PC-3 (cell line): ENCODE data around the gene BCL2L13. TPM values are rescaled to one million over a fixed set of nuclear protein-coding genes. Genes with fewer than 3 reads are reported as not detected.
A peak's percentile ranks its signal among the peaks of the same experiment; 100 is the strongest.
"Not testable (repeated sequence)": the region's sequence is repeated elsewhere in the genome, so short reads cannot be mapped to it uniquely, and the experiment has no call there.

Experiments used
- ATAC-seq: fragments of 200-7000 bp; cut with Tn5 transposase; 2 replicates; pipeline ENCODE4 v1.9.1; 2020; ENCODE audit warnings: mild to moderate bottlenecking, moderate library complexity
- BruUV-seq: library from RNA; stranded (reverse); fragments of 400-500 nt; replicated peaks from 2 replicates; lab custom pipeline; 2021; lab: Mats Ljungman, UMichigan
- CTCF ChIA-PET: fragments of 300-600 bp; sonication (Branson Sonifier 250); formaldehyde crosslinking; loops from one replicate; lab custom pipeline; 2022; ENCODE audit warnings: antibody characterized with exemption; lab: Charles Lee
- POLR2A ChIA-PET: fragments of 300-600 bp; sonication (Branson Sonifier 250); formaldehyde crosslinking; loops from one replicate; lab custom pipeline; 2022; ENCODE audit warnings: antibody characterized with exemption; ENCODE audit not compliant: unreplicated experiment; lab: Charles Lee
- DNase-seq: peaks from one replicate; pipeline ENCODE4 v3.0.0-alpha.2; 2015
- H2AFZ ChIP-seq: fragments of 300-600 bp; sonication (generic); 2 replicates; pipeline ENCODE4 v1.6.0; 2016; ENCODE audit warnings: antibody characterized with exemption, low read length
- H3F3A ChIP-seq: fragments of 300-600 bp; sonication (generic); one replicate; pipeline ENCODE4 v1.6.0; 2017; ENCODE audit warnings: antibody characterized with exemption, low read length, control low read depth, mild to moderate bottlenecking; ENCODE audit not compliant: unreplicated experiment
- H3K27ac ChIP-seq: fragments of 300-600 bp; sonication (generic); 2 replicates; pipeline ENCODE4 v1.5.1; 2016; ENCODE audit warnings: mild to moderate bottlenecking, low read length
- H3K27me3 ChIP-seq: fragments of 300-600 bp; sonication (generic); 2 replicates; pipeline ENCODE4 v1.6.1; 2016; ENCODE audit warnings: low read length, mixed read lengths
- H3K36me3 ChIP-seq: fragments of 300-600 bp; sonication (generic); 2 replicates; pipeline ENCODE4 v1.6.1; 2016; ENCODE audit warnings: low read depth, mixed run types, low read length, mixed read lengths
- H3K4me1 ChIP-seq: fragments of 300-600 bp; sonication (generic); 2 replicates; pipeline ENCODE4 v1.5.1; 2016; ENCODE audit warnings: low read length; ENCODE audit not compliant: insufficient read depth
- H3K4me2 ChIP-seq: fragments of 300-600 bp; sonication (generic); 2 replicates; pipeline ENCODE4 v1.6.0; 2016; ENCODE audit warnings: low read length
- H3K4me3 ChIP-seq: fragments of 300-600 bp; sonication (generic); 2 replicates; pipeline ENCODE4 v1.5.1; 2016; ENCODE audit warnings: mild to moderate bottlenecking, low read length, mixed read lengths
- H3K79me2 ChIP-seq: fragments of 300-600 bp; sonication (generic); 2 replicates; pipeline ENCODE4 v1.6.1; 2017; ENCODE audit warnings: low read length, mixed read lengths
- H3K9ac ChIP-seq: fragments of 300-600 bp; sonication (generic); 2 replicates; pipeline ENCODE4 v1.6.0; 2016; ENCODE audit warnings: mild to moderate bottlenecking, low read length
- H3K9me2 ChIP-seq: fragments of 300-600 bp; sonication (generic); replicated peaks from 2 replicates; pipeline ENCODE4 v1.6.1; 2016; ENCODE audit warnings: mixed run types, low read length, mixed read lengths
- H3K9me3 ChIP-seq: fragments of 300-600 bp; sonication (generic); 2 replicates; pipeline ENCODE4 v1.6.1; 2016; ENCODE audit warnings: low read length, mixed read lengths
- H4K20me1 ChIP-seq: fragments of 300-600 bp; sonication (generic); 2 replicates; pipeline ENCODE4 v1.6.1; 2016; ENCODE audit warnings: low read length, mixed read lengths
- EZH2 ChIP-seq: fragments of 300-600 bp; sonication (generic); IDR thresholded peaks from one replicate; pipeline ENCODE4 v1.6.1; 2017; ENCODE audit warnings: antibody characterized with exemption, mild to moderate bottlenecking, low read length; ENCODE audit not compliant: unreplicated experiment
- EZH2phosphoT487 ChIP-seq: fragments of 300-600 bp; sonication (generic); IDR thresholded peaks from 2 replicates; pipeline ENCODE4 v1.6.1; 2018; ENCODE audit warnings: mild to moderate bottlenecking, antibody characterized with exemption, low read length, borderline replicate concordance
- intact Hi-C: fragments of 100-400 bp; cut with micrococcal nuclease; formaldehyde crosslinking; loops from 2 replicates; pipeline ENCODE4 v1.9.0; 2023
- total RNA-seq: library from RNA; depleted of rRNA; stranded (reverse); fragments of >200 nt; gene quantifications from 2 replicates; pipeline ENCODE4 v1.2.3, GENCODE V29; 2014
- TF ChIP-seq, protein P1 (sequence below): fragments of 300-600 bp; sonication (generic); conservative IDR thresholded peaks from 2 replicates; pipeline ENCODE4 v1.5.1; 2017; ENCODE audit warnings: antibody characterized with exemption, low read depth, mild to moderate bottlenecking, low read length

The BCL2L13 gene
- total RNA-seq, 1 experiment from 2014 or later = 31.3 TPM

DNA sequence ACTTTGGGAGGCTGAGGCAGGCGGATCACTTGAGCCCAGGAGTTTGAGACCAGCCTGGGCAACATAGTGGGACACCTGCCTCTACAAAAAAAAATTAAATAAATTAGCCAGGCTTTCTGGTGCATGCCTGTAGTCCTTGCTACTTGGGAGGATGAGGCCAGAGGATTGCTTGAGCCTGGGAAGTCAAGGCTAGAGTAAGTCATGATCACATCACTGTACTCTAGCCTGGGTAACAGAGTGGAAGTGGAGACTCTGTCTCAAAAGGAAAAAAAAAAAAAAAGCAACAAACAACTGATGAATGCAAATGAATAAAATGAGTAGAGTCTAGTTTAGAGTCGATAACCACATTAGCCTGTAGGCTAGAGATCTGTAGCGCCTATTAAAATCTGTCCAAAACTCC lies 3.9 kb upstream of the BCL2L13 start:
- ChIA-PET POLR2A (no interaction called here), CTCF (no interaction called here)
- peaks cover 11% of the 10 kb centered on the region for H3K79me2 ChIP-seq
- H3K9me3 ChIP-seq = no peaks in the 10 kb centered on the region
- peaks cover 35% of the 10 kb centered on the region for H3K4me1 ChIP-seq
- peaks cover 4% of the 10 kb centered on the region for H3F3A ChIP-seq
- no peak overlapping the region for H3K4me3 ChIP-seq
- H2AFZ ChIP-seq = no peak overlapping the region
- no peaks in the 10 kb centered on the region for H4K20me1 ChIP-seq
- ATAC-seq = no peak
- no TSS peak for BruUV-seq
- no peaks in the 10 kb centered on the region for H3K9me2 ChIP-seq
- no peak overlapping the region for H3K9ac ChIP-seq
- 0 out of 2 replicates have a peak overlapping the region, but pooled peaks have one; percentile 99 for H3K27ac ChIP-seq
- intact Hi-C loops = no loop called here
- DNase-seq = no peak
- no peaks in the 10 kb centered on the region for H3K27me3 ChIP-seq
- H3K36me3 ChIP-seq = no peaks in the 10 kb centered on the region
- TF ChIP-seq EZH2 = no peak
- no peak for TF ChIP-seq EZH2phosphoT487
- TF ChIP-seq, protein P1, sequence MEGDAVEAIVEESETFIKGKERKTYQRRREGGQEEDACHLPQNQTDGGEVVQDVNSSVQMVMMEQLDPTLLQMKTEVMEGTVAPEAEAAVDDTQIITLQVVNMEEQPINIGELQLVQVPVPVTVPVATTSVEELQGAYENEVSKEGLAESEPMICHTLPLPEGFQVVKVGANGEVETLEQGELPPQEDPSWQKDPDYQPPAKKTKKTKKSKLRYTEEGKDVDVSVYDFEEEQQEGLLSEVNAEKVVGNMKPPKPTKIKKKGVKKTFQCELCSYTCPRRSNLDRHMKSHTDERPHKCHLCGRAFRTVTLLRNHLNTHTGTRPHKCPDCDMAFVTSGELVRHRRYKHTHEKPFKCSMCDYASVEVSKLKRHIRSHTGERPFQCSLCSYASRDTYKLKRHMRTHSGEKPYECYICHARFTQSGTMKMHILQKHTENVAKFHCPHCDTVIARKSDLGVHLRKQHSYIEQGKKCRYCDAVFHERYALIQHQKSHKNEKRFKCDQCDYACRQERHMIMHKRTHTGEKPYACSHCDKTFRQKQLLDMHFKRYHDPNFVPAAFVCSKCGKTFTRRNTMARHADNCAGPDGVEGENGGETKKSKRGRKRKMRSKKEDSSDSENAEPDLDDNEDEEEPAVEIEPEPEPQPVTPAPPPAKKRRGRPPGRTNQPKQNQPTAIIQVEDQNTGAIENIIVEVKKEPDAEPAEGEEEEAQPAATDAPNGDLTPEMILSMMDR = no peak
- H3K4me2 ChIP-seq = no peak overlapping the region

DNA sequence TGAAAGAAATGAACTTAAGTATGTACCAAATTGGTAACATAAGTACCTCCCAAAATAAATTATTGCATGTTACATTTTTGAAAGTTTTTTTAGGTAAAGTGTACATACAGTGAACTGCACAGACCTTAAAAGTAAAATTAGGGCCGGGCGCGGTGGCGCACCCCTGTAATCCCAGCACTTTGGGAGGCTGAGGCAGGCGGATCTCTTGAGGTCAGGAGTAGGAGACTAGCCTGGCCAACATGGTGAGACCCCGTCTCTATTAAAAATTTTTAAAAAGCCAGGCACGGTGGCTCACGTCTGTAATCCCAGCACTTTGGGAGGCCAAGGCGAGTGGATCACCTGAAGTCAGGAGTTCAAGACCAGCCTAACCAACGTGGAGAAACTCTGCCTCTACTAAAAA lies 1.7 kb upstream of the BCL2L13 start:
- DNase-seq, H4K20me1 ChIP-seq, H3K4me3 ChIP-seq, H3F3A ChIP-seq, POLR2A ChIA-PET, H3K27me3 ChIP-seq, H3K27ac ChIP-seq, H3K4me2 ChIP-seq, ATAC-seq, H3K9me3 ChIP-seq, intact Hi-C loops, H2AFZ ChIP-seq, H3K9me2 ChIP-seq, CTCF ChIA-PET, BruUV-seq, H3K36me3 ChIP-seq, H3K9ac ChIP-seq: not testable (repeated sequence)
- H3K4me1 ChIP-seq = peaks cover 38% of the 10 kb centered on the region
- H3K79me2 ChIP-seq = peaks cover 28% of the 10 kb centered on the region

DNA sequence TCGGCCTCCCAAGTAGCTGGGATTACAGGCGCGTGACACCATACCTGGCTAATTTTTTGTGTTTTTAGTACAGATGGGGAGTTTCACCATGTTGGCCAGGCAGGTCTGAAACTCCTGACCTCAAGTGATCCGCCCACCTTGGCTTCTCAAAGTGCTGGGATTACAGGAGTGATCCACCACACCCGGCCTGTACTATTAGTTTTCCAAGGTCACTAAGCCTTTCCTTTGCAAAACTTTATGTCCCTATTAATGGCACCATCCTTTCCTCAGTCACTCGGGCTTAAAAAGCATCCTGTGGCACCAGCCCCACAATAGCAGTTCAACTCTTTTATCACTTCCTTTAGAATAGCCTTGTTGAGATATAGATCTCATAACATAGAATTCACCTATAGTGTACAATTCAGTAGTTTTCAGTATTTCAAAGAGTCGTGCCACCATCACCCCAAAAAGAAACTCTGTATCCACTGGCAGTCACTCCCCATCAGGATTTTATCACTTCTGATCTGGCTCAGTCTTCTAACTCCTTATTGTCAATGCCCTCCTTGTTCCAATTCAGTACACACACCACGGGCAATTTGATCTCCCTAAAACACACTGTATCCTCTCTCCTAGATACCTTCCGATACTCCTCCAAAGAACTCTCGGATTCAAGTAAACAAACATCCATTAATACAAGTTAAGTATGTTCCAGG lies 921 bp upstream of the BCL2L13 start:
- Histone ChIP-seq H3K9me2 (no peaks in the 10 kb centered on the region), H3K9ac (peak overlapping the region; percentile 98), H3K79me2 (peaks cover 34% of the 10 kb centered on the region), H2AFZ (peak overlapping the region; percentile 81), H3K27ac (peak overlapping the region; percentile 93), H3K4me2 (peak overlapping the region; percentile 90), H3K9me3 (no peaks in the 10 kb centered on the region), H3K4me3 (peak overlapping the region; percentile 91), H3K27me3 (no peaks in the 10 kb centered on the region), H3K4me1 (peaks cover 30% of the 10 kb centered on the region), H3F3A (peaks cover 4% of the 10 kb centered on the region), H4K20me1 (0 out of 2 replicates have a peak, but pooled peaks cover 3% of the 10 kb centered on the region), H3K36me3 (no peaks in the 10 kb centered on the region)
- intact Hi-C loops = loop anchor here (2.0 kb wide), 2 partner anchors 35 to 69 kb away; no protein-coding TSS in a partner anchor
- ChIA-PET CTCF (no interaction called here), POLR2A (no interaction called here)
- no peak for DNase-seq
- BruUV-seq = no TSS peak
- TF ChIP-seq EZH2 (no peak), EZH2phosphoT487 (no peak)
- TF ChIP-seq, protein P1 = no peak
- ATAC-seq = no peak
